Kidney (tissue), 14 donors: ENCODE results near the gene EIF4G3. TPM values are rescaled to one million over a fixed set of nuclear protein-coding genes. Genes with fewer than 3 reads are reported as not detected.
A peak's percentile ranks its signal among the peaks of the same experiment; 100 is the strongest.
"Not testable (repeated sequence)": the region's sequence is repeated elsewhere in the genome, so short reads cannot be mapped to it uniquely, and the experiment has no call there.

Experiments
- DNase-seq, 5 donors: peaks; one replicate each; pipeline ENCODE4 v3.0.0-alpha.2; 2013 to 2020
- FAIRE-seq: peaks from 2 replicates; lab custom pipeline; 2012; peaks lifted over from hg19 to GRCh38; lab: Jason Lieb, UNC
- H3K27ac ChIP-seq, 2 donors: one replicate each; pipeline ENCODE4 v1.7.0; 2013; ENCODE audit warnings: low read depth in 2 of 2, low read length in 2 of 2, inconsistent platforms in 1 of 2
- H3K27me3 ChIP-seq: one replicate; pipeline ENCODE4 v1.7.1; 2013; ENCODE audit warnings: low read length, inconsistent platforms; ENCODE audit not compliant: control insufficient read depth, insufficient read depth
- H3K36me3 ChIP-seq, 3 donors: one replicate each; pipeline versions ENCODE4 v1.7.0 to v1.7.1; 2013; ENCODE audit warnings: low read length in 3 of 3, control low read depth in 1 of 3, inconsistent platforms in 1 of 3; ENCODE audit not compliant: insufficient read depth in 3 of 3, control insufficient read depth in 2 of 3
- H3K4me1 ChIP-seq, 3 donors: one replicate each; pipeline versions ENCODE4 v1.7.0 to v1.7.1; 2013; ENCODE audit warnings: low read length in 3 of 3, inconsistent platforms in 1 of 3, low read depth in 1 of 3; ENCODE audit not compliant: control insufficient read depth in 2 of 3, insufficient read depth in 2 of 3
- H3K4me3 ChIP-seq, 3 donors: one replicate each; pipeline versions ENCODE4 v1.7.0 to v1.8.1; 2013; ENCODE audit warnings: low read length in 3 of 3, control low read depth in 1 of 3, inconsistent platforms in 1 of 3
- H3K9ac ChIP-seq, 3 donors: one replicate each; pipeline versions ENCODE4 v1.7.0 to v1.7.1; 2013; ENCODE audit warnings: low read length in 3 of 3, control low read depth in 1 of 3, inconsistent platforms in 1 of 3
- H3K9me3 ChIP-seq, 3 donors: one replicate each; pipeline versions ENCODE4 v1.7.0 to v1.7.1; 2013; ENCODE audit warnings: low read length in 3 of 3, control low read depth in 1 of 3, inconsistent platforms in 1 of 3; ENCODE audit not compliant: control insufficient read depth in 2 of 3, insufficient read depth in 1 of 3
- CTCF ChIP-seq: IDR thresholded peaks from 3 replicates; pipeline ENCODE4 v1.5.1; 2012; ENCODE audit warnings: mild to moderate bottlenecking, moderate library complexity, borderline replicate concordance; ENCODE audit not compliant: insufficient read depth; ENCODE audit errors: extremely low read depth
- intact Hi-C: fragments of 100-400 bp; cut with DNase I; formaldehyde crosslinking; loops from one replicate; pipeline ENCODE4 v1.11.1; 2022
- polyA plus RNA-seq: library from polyadenylated mRNA; stranded (reverse); fragments of 350-450 nt; fragmentation: Illumina TruSeq; extraction: RNeasy Lipid Tissue Mini Kit (QIAGEN cat#74804); gene quantifications from one replicate; pipeline ENCODE4 v1.2.3, GENCODE V29; 2014; ENCODE audit warnings: low read depth, low replicate concordance; ENCODE audit not compliant: insufficient read depth
- total RNA-seq: library from RNA; stranded (reverse); fragmentation: NEBNext Ultra II Directional; extraction: Animal tissue kit (Norgen Biotek cat#: 25700); gene quantifications from one replicate; pipeline ENCODE4 v1.2.1, GENCODE V29; 2021
- donor health status: control.
- donor health status: control.
- donor health status: control.
- donor health status: control.
- donor health status: control.
- donor health status: DM: yes; HTN: yes; CAD: no.
- donor health status: Normal renal cell carcinoma (clear cell type).

Gene EIF4G3
- total and polyA plus RNA-seq, 2 donors from 2014 or later, result 14.8 to 61.6 TPM

DNA sequence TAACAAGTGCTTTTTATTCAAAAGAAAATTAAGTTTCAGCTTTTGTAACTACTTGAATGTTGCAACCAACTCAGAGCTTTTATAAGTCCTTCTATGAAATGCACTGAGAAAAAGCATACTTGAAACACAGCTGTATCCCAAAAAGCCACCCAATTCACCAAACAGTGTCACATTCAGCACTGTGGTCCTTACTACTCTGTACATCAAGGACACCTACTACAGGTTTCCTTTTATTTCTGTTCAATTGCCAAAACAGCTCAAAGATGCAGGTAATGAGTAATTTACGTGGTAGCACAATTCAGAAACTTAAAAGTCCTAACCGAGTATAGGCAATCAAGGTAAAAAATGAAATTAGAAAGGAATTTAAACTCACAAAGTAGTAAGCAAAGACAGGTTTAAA, 2.5 kb downstream of the EIF4G3 start:
- FAIRE-seq (no peak), DNase-seq (no peak)
- no peaks in the 10 kb centered on the region for H3K9me3 ChIP-seq
- peaks cover 4 to 14% (median 5%) of the 10 kb centered on the region in 3 donors for H3K4me1 ChIP-seq
- no peaks in the 10 kb centered on the region for H3K27me3 ChIP-seq
- H3K4me3 ChIP-seq, result peak overlapping the region; percentile 71 to 86 (median 78)
- H3K9ac ChIP-seq, result peak overlapping the region in 1 of 3 donors; percentile 43
- intact Hi-C loops, result no loop called here
- H3K27ac ChIP-seq, result peak overlapping the region in 1 of 2 donors; percentile 78
- TF ChIP-seq CTCF, result no peak
- no peaks in the 10 kb centered on the region for H3K36me3 ChIP-seq

GRCh38 chr1:21173096-21173495, 3.6 kb downstream of the EIF4G3 start:
- H3K9ac ChIP-seq, H3K36me3 ChIP-seq, H3K9me3 ChIP-seq, H3K27me3 ChIP-seq, FAIRE-seq, DNase-seq, H3K4me3 ChIP-seq, intact Hi-C loops, H3K27ac ChIP-seq: not testable (repeated sequence)
- H3K4me1 ChIP-seq, result peaks cover 4 to 14% (median 5%) of the 10 kb centered on the region in 3 donors

GRCh38 chr1:21170837-21171236, 5.9 kb downstream of the EIF4G3 start:
- H3K4me1 ChIP-seq, result peaks cover 4 to 14% (median 5%) of the 10 kb centered on the region in 3 donors
- H3K27me3 ChIP-seq, H3K36me3 ChIP-seq, H3K4me3 ChIP-seq, H3K27ac ChIP-seq, FAIRE-seq, intact Hi-C loops, H3K9ac ChIP-seq, H3K9me3 ChIP-seq: not testable (repeated sequence)
- peak in 3 of 5 donors; percentile 37 to 80 (median 79) for DNase-seq

- H3K27me3 ChIP-seq, result no peaks in the 10 kb centered on the region
- H3K9ac ChIP-seq, result no peak overlapping the region
- H3K36me3 ChIP-seq, result no peaks in the 10 kb centered on the region
- no peaks in the 10 kb centered on the region for H3K9me3 ChIP-seq
- no peak overlapping the region for H3K27ac ChIP-seq
- no peak overlapping the region for H3K4me3 ChIP-seq
- intact Hi-C loops, result no loop called here
- no peak for DNase-seq
- TF ChIP-seq CTCF, result no peak
- H3K4me1 ChIP-seq, result peaks cover 0 to 8% (median 0%) of the 10 kb centered on the region in 3 donors
- FAIRE-seq, result no peak
Measured at GRCh38 chr1:21168444-21168843, 8.3 kb downstream of the EIF4G3 start.
